HUES48 (cell line): ENCODE measurements around the gene GABPB2.

ENCODE experiments used
- H3K27ac ChIP-seq: one replicate; pipeline ENCODE4 v1.7.0; 2013; ENCODE audit warnings: low read depth, low read length, inconsistent platforms
- H3K27me3 ChIP-seq: 2 replicates; pipeline ENCODE4 v1.6.1; 2013; ENCODE audit warnings: mild to moderate bottlenecking, low read length; ENCODE audit not compliant: control insufficient read depth, insufficient read depth
- H3K36me3 ChIP-seq: 2 replicates; pipeline ENCODE4 v1.6.1; 2013; ENCODE audit warnings: low read length; ENCODE audit not compliant: control insufficient read depth, insufficient read depth
- H3K4me1 ChIP-seq: 2 replicates; pipeline ENCODE4 v1.6.1; 2013; ENCODE audit warnings: mild to moderate bottlenecking, low read length; ENCODE audit not compliant: control insufficient read depth, insufficient read depth
- H3K4me3 ChIP-seq: 2 replicates; pipeline ENCODE4 v1.5.1; 2013; ENCODE audit warnings: mild to moderate bottlenecking, low read depth, low read length
- H3K9ac ChIP-seq: 2 replicates; pipeline ENCODE4 v1.6.1; 2013; ENCODE audit warnings: mild to moderate bottlenecking, low read depth, low read length, moderate library complexity
- H3K9me3 ChIP-seq: 2 replicates; pipeline ENCODE4 v1.6.1; 2013; ENCODE audit warnings: low read length; ENCODE audit not compliant: control insufficient read depth, insufficient read depth

Gene GABPB2

GRCh38 chr1:151047925-151048644 lies 22.5 kb upstream of the GABPB2 start:
- H3K27me3 ChIP-seq: no peaks in the 10 kb centered on the region

GRCh38 chr1:151048645-151049032 lies 21.9 kb upstream of the GABPB2 start:
- H3K36me3 ChIP-seq: peaks cover 36% of the 10 kb centered on the region
- peak overlapping the region; percentile 86 for H3K4me3 ChIP-seq
- H3K9ac ChIP-seq: no peak overlapping the region
- no peaks in the 10 kb centered on the region for H3K9me3 ChIP-seq
- no peaks in the 10 kb centered on the region for H3K27me3 ChIP-seq
- no peak overlapping the region for H3K27ac ChIP-seq
- no peaks in the 10 kb centered on the region; the same call in 1 of the 2 replicates for H3K4me1 ChIP-seq

More at GRCh38 chr1:151047925-151048644, 22.5 kb upstream of the GABPB2 start:
- H3K27ac ChIP-seq: peak overlapping the region; percentile 87
- H3K4me1 ChIP-seq: no peaks in the 10 kb centered on the region; the same call in 1 of the 2 replicates
- peaks cover 30% of the 10 kb centered on the region for H3K36me3 ChIP-seq
- no peaks in the 10 kb centered on the region for H3K9me3 ChIP-seq
- H3K4me3 ChIP-seq: peak overlapping the region; percentile 86
- peak overlapping the region; percentile 92 for H3K9ac ChIP-seq

- no peak overlapping the region for H3K4me3 ChIP-seq
- no peak overlapping the region for H3K27ac ChIP-seq
- no peaks in the 10 kb centered on the region for H3K9me3 ChIP-seq
- no peaks in the 10 kb centered on the region; the same call in 1 of the 2 replicates for H3K4me1 ChIP-seq
- no peak overlapping the region for H3K9ac ChIP-seq
- H3K36me3 ChIP-seq: peaks cover 44% of the 10 kb centered on the region
- no peaks in the 10 kb centered on the region for H3K27me3 ChIP-seq
These were observed 21.1 kb upstream of the GABPB2 start for GRCh38 chr1:151049458-151049857.

- H3K4me3 ChIP-seq: no peak overlapping the region
- no peak overlapping the region for H3K9ac ChIP-seq
- no peaks in the 10 kb centered on the region for H3K9me3 ChIP-seq
- no peaks in the 10 kb centered on the region; the same call in 1 of the 2 replicates for H3K4me1 ChIP-seq
- no peaks in the 10 kb centered on the region for H3K27me3 ChIP-seq
- no peak overlapping the region for H3K27ac ChIP-seq
- H3K36me3 ChIP-seq: peaks cover 51% of the 10 kb centered on the region
These were observed 20.4 kb upstream of the GABPB2 start for GRCh38 chr1:151050051-151050688.

GRCh38 chr1:151051356-151052009 lies 19.1 kb upstream of the GABPB2 start:
- H3K4me1 ChIP-seq: peaks cover 1% of the 10 kb centered on the region; the same call in 1 of the 2 replicates
- H3K9me3 ChIP-seq: no peaks in the 10 kb centered on the region
- H3K9ac ChIP-seq: no peak overlapping the region
- H3K4me3 ChIP-seq: no peak overlapping the region
- no peaks in the 10 kb centered on the region for H3K27me3 ChIP-seq
- H3K27ac ChIP-seq: no peak overlapping the region
- H3K36me3 ChIP-seq: peaks cover 64% of the 10 kb centered on the region

GRCh38 chr1:151054971-151055547 lies 15.5 kb upstream of the GABPB2 start:
- no peaks in the 10 kb centered on the region for H3K9me3 ChIP-seq
- peaks cover 68% of the 10 kb centered on the region for H3K36me3 ChIP-seq
- no peak overlapping the region for H3K9ac ChIP-seq
- no peak overlapping the region for H3K4me3 ChIP-seq
- H3K27ac ChIP-seq: no peak overlapping the region
- H3K4me1 ChIP-seq: peaks cover 13% of the 10 kb centered on the region
- no peaks in the 10 kb centered on the region for H3K27me3 ChIP-seq

GRCh38 chr1:151055581-151055980 lies 15.0 kb upstream of the GABPB2 start:
- Histone ChIP-seq H3K9me3 (no peaks in the 10 kb centered on the region), H3K27ac (no peak overlapping the region), H3K27me3 (no peaks in the 10 kb centered on the region), H3K36me3 (peaks cover 62% of the 10 kb centered on the region), H3K4me3 (no peak overlapping the region), H3K9ac (no peak overlapping the region), H3K4me1 (peaks cover 13% of the 10 kb centered on the region)

GRCh38 chr1:151056149-151056548 lies 14.4 kb upstream of the GABPB2 start:
- no peaks in the 10 kb centered on the region for H3K9me3 ChIP-seq
- H3K9ac ChIP-seq: no peak overlapping the region; the same call in 1 of the 2 replicates
- peaks cover 57% of the 10 kb centered on the region for H3K36me3 ChIP-seq
- peaks cover 13% of the 10 kb centered on the region for H3K4me1 ChIP-seq
- H3K27me3 ChIP-seq: no peaks in the 10 kb centered on the region
- H3K27ac ChIP-seq: no peak overlapping the region
- H3K4me3 ChIP-seq: no peak overlapping the region

GRCh38 chr1:151058692-151059091 lies 11.9 kb upstream of the GABPB2 start:
- Histone ChIP-seq H3K27ac (peak overlapping the region; percentile 92), H3K9me3 (no peaks in the 10 kb centered on the region), H3K4me1 (peaks cover 27% of the 10 kb centered on the region), H3K36me3 (peaks cover 37% of the 10 kb centered on the region), H3K27me3 (no peaks in the 10 kb centered on the region), H3K9ac (peak overlapping the region; percentile 84), H3K4me3 (peak overlapping the region; percentile 93)

- no peaks in the 10 kb centered on the region for H3K9me3 ChIP-seq
- no peaks in the 10 kb centered on the region for H3K27me3 ChIP-seq
- H3K27ac ChIP-seq: peak within 1 kb of the TSS; percentile 92
- H3K4me3 ChIP-seq: peak within 1 kb of the TSS; percentile 93
- H3K36me3 ChIP-seq: peaks cover 30% of the 10 kb centered on the region
- H3K9ac ChIP-seq: peak within 1 kb of the TSS; percentile 84
- peaks cover 28% of the 10 kb centered on the region for H3K4me1 ChIP-seq
These were observed 11.2 kb upstream of the GABPB2 start, which contains the start of gene CDC42SE1 for GRCh38 chr1:151059109-151060006. TSS of gene CDC42SE1 (minus strand) at chr1:151059622. CDS start at chr1:151055730, 3,892 bp downstream.
